Thyroid gland (tissue), 4 donors: ENCODE measurements around the gene UGT3A2. TPM values are rescaled to one million over a fixed set of nuclear protein-coding genes. Genes with fewer than 3 reads are reported as not detected.

Experiments used
- DNase-seq, 2 donors: peaks; one replicate each; pipeline ENCODE4 v3.0.0-alpha.2; 2019
- H3K27ac ChIP-seq, 3 donors: fragments of 200-600 bp; sonication (generic); 1 replicate in 2 of 3; 2 replicates in 1 of 3; pipeline ENCODE4 v1.5.1; 2016 to 2019; ENCODE audit warnings: mild to moderate bottlenecking in 1 of 3, moderate library complexity in 1 of 3
- H3K27me3 ChIP-seq: fragments of 200-600 bp; sonication (generic); one replicate; pipeline ENCODE4 v1.5.1; 2019
- H3K36me3 ChIP-seq, 2 donors: fragments of 200-600 bp; sonication (generic); one replicate each; pipeline ENCODE4 v1.5.1; 2016 to 2019
- H3K4me1 ChIP-seq, 2 donors: fragments of 200-600 bp; sonication (generic); one replicate each; pipeline ENCODE4 v1.5.1; 2017 to 2019
- H3K4me3 ChIP-seq, 3 donors: fragments of 200-600 bp; sonication (generic); replicated peaks in 1 of 3; 1 replicate in 2 of 3; 2 replicates in 1 of 3; pipeline ENCODE4 v1.5.1; 2016; ENCODE audit warnings: mild to moderate bottlenecking in 1 of 3
- H3K9me3 ChIP-seq: fragments of 200-600 bp; sonication (generic); one replicate; pipeline ENCODE4 v1.5.1; 2017
- POLR2A ChIP-seq, 2 donors: fragments of 450-650 bp; IDR thresholded peaks; one replicate each; pipeline ENCODE4 v1.6.1; 2017; ENCODE audit warnings: antibody characterized with exemption in 2 of 2, mild to moderate bottlenecking in 2 of 2, moderate library complexity in 1 of 2
- WGBS, 2 donors: methylation state at CpG; one replicate each; pipeline ENCODE4 v1.1.5; 2017; 5-methylcytosine and 5-hydroxymethylcytosine counted together
- intact Hi-C: fragments of 100-400 bp; cut with DNase I; formaldehyde crosslinking; loops from one replicate; pipeline ENCODE4 v1.15.1; 2023
- total RNA-seq, 4 donors: library from RNA; depleted of rRNA; stranded (reverse); fragments of >200 nt; gene quantifications; one replicate each; pipeline ENCODE4 v1.2.3, GENCODE V29; 2016
- TF ChIP-seq, protein P1 (sequence below), 6 experiments: fragments of 200-600 bp in 3 of 6; fragments of 450-650 bp in 3 of 6; sonication (generic) in 3 of 6; IDR thresholded peaks; one replicate each; pipeline ENCODE4 v1.5.1; 2016 to 2019; ENCODE audit warnings: antibody characterized with exemption in 6 of 6, mild to moderate bottlenecking in 2 of 6, inconsistent platforms in 1 of 6, moderate library complexity in 1 of 6

UGT3A2 gene
- total RNA-seq, 4 donors from 2014 or later: not detected

DNA sequence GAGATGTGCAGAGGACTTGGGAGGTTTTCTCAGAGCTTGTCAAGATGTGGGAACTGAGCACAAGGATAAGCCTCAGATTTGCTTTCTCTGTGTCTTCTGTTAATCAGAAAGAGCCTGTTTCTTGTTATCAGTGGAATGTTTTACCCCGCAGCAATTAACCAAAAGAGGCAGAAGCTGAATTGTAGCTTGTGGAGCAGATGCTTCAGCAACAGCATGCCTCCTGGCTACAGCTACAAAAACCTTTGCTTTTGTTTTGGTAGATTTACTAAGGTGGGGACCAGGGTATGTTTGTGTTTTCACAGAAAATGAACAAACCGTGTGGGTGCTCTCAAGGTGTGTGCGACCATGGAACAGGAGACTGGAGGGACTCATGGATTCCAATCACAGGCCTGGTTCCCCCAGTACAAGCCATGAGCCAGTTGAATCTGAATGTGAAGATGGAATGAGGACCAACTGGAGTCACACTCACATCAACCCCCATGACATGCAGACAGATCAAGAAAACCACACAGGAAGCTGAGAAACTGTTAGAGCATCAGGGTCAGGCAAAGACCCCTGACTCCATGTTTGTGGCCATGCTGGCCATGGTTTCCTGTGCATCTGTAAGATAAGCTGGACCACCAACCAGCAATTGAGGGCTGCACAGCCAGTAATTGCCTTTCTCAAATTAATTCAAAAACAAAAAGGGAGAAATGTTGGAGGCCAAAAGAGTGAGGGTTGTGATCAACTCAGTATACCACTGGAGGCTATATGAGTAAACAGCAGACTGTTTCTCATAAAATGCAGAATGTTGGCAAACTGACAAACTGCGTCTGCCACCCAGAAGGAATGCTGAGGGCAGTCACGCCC lies 6.9 kb downstream of the UGT3A2 start:
- intact Hi-C loops: no loop called here
- no peaks in the 10 kb centered on the region for H3K4me1 ChIP-seq
- no peaks in the 10 kb centered on the region for H3K9me3 ChIP-seq
- no peaks in the 10 kb centered on the region for H3K27me3 ChIP-seq
- H3K4me3 ChIP-seq: no peak overlapping the region
- TF ChIP-seq POLR2A (IDR thresholded peaks at IDR 0.05): no peak
- TF ChIP-seq, protein P1, sequence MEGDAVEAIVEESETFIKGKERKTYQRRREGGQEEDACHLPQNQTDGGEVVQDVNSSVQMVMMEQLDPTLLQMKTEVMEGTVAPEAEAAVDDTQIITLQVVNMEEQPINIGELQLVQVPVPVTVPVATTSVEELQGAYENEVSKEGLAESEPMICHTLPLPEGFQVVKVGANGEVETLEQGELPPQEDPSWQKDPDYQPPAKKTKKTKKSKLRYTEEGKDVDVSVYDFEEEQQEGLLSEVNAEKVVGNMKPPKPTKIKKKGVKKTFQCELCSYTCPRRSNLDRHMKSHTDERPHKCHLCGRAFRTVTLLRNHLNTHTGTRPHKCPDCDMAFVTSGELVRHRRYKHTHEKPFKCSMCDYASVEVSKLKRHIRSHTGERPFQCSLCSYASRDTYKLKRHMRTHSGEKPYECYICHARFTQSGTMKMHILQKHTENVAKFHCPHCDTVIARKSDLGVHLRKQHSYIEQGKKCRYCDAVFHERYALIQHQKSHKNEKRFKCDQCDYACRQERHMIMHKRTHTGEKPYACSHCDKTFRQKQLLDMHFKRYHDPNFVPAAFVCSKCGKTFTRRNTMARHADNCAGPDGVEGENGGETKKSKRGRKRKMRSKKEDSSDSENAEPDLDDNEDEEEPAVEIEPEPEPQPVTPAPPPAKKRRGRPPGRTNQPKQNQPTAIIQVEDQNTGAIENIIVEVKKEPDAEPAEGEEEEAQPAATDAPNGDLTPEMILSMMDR (IDR thresholded peaks at IDR 0.05): no peak
- no peaks in the 10 kb centered on the region for H3K36me3 ChIP-seq
- WGBS, 2 donors: 69 to 78% methylated on average over 5 of the region's 5 CpGs
- no peak overlapping the region for H3K27ac ChIP-seq
- no peak for DNase-seq

DNA sequence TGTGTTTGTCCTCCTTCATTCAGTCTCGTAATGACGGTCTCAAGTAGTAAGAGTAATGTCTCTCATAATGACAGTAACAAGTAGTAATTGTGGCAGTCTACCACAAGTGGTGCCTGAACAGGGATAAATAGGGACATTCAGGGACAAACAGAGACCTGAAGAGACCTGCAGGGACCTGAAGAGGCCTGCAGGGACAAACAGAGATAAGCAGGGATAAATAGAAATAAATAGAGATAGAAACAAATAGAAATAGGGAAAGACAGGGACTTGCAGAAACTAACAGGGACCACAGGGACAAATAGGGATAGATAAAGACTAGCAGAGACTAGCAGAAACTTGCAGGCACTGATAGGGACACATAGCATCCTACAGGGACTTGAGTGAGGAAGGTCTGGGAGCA lies 7.9 kb downstream of the UGT3A2 start:
- TF ChIP-seq POLR2A (IDR thresholded peaks at IDR 0.05): no peak
- WGBS, 2 donors: 85 to 94% methylated on average over 2 of the region's 2 CpGs
- no peak for DNase-seq
- intact Hi-C loops: no loop called here
- no peaks in the 10 kb centered on the region for H3K27me3 ChIP-seq
- no peak overlapping the region for H3K4me3 ChIP-seq
- no peaks in the 10 kb centered on the region for H3K4me1 ChIP-seq
- H3K27ac ChIP-seq: no peak overlapping the region
- no peaks in the 10 kb centered on the region for H3K9me3 ChIP-seq
- no peaks in the 10 kb centered on the region for H3K36me3 ChIP-seq

DNA sequence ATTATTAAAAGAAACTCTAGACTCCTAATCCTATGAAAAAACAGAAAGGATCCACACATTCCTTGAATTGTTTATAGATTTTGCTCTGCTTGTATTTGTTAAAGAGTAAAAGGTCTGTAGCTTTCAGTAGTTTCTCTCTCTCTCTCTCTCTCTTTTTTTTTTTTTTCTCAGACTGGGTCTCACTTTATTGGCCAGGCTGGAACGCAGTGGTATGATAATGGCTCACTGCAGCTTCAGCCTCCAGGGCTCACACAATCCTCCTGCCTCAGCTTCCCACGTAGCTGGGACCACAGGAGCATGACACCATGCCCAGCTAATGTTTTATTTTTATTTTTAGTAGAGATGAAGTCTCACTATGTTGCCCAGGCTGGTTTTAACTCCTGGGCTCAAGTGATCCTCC lies 9.3 kb downstream of the UGT3A2 start:
- intact Hi-C loops: no loop called here
- no peaks in the 10 kb centered on the region for H3K4me1 ChIP-seq
- no peak for DNase-seq
- H3K27ac ChIP-seq: no peak overlapping the region
- no peaks in the 10 kb centered on the region for H3K27me3 ChIP-seq
- H3K9me3 ChIP-seq: no peaks in the 10 kb centered on the region
- no peak overlapping the region for H3K4me3 ChIP-seq
- WGBS, 2 donors: 75 to 76% methylated on average over 2 of the region's 2 CpGs
- no peaks in the 10 kb centered on the region for H3K36me3 ChIP-seq
- TF ChIP-seq, protein P1 (IDR thresholded peaks at IDR 0.05): no peak
- TF ChIP-seq POLR2A (IDR thresholded peaks at IDR 0.05): no peak

DNA sequence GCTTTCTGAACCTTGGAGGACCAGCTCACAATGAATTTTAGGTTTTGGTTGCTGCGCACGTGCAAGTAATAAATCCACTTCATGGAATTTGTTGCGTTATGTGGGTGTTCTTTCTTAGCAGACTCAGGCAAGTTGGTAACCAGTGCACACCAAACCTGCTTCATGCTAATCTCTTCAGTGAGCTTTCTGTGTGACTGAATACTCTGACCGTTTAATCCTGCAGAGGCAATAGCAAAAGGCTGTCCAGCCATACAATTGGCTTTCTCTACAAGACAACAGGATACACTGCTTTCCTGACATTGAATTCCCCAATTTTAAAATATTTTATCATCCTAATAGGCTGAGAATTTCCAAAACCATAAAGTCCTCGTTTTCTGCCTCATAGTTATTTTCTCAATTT lies 10.3 kb downstream of the UGT3A2 start:
- 70 to 77% methylated on average over 4 to 5 of the region's 5 CpGs for WGBS, 2 donors

DNA sequence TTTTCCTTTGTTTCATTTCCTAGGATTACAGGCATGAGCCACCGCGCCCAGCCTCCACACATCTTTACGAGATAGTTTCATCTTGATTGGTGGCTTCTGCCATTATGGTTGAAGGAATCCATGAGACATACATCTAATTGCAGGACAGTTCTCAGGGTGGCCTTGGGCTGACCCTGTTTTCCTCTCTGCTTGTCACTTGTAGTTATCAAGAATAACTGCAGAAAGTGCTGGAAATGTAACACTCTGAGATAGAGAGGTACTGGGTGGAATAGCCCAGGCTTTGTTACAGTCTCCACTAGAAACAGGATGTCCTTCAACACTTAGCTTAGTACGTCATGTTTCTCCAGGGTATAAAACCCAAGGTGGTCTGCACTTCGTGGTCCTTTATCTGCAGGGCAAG lies 10.7 kb downstream of the UGT3A2 start:
- DNase-seq: no peak
- H3K36me3 ChIP-seq: no peaks in the 10 kb centered on the region
- intact Hi-C loops: no loop called here
- H3K4me1 ChIP-seq: no peaks in the 10 kb centered on the region
- no peak overlapping the region for H3K4me3 ChIP-seq
- no peaks in the 10 kb centered on the region for H3K9me3 ChIP-seq
- no peak overlapping the region for H3K27ac ChIP-seq
- no peak for TF ChIP-seq POLR2A (IDR thresholded peaks at IDR 0.05)
- TF ChIP-seq, protein P1 (IDR thresholded peaks at IDR 0.05): no peak
- WGBS, 2 donors: 78 to 80% methylated on average over 5 of the region's 5 CpGs
- no peaks in the 10 kb centered on the region for H3K27me3 ChIP-seq

More for the DNA sequence above, 10.3 kb downstream of the UGT3A2 start:
- no peak for TF ChIP-seq POLR2A (IDR thresholded peaks at IDR 0.05)
- TF ChIP-seq, protein P1 (IDR thresholded peaks at IDR 0.05): no peak
- Histone ChIP-seq H3K27me3 (no peaks in the 10 kb centered on the region), H3K4me1 (no peaks in the 10 kb centered on the region), H3K27ac (no peak overlapping the region), H3K9me3 (no peaks in the 10 kb centered on the region), H3K4me3 (no peak overlapping the region), H3K36me3 (no peaks in the 10 kb centered on the region)
- DNase-seq: no peak
- intact Hi-C loops: no loop called here
